Natural killer cell (primary cell): Measurements from ENCODE around the gene LMO7. TPM values are rescaled to one million over a fixed set of nuclear protein-coding genes. Genes with fewer than 3 reads are reported as not detected.

Experiments
- ATAC-seq, 3 donors: fragments of 150-1000 bp in 2 of 3; fragments of 200-7000 bp in 1 of 3; cut with Tn5 transposase; 1 replicate in 1 of 3; 2 replicates in 2 of 3; pipeline ENCODE4 v1.10.0; 2021; ENCODE audit warnings: mild to moderate bottlenecking in 2 of 3, moderate library complexity in 2 of 3
- DNase-seq, 2 donors: peaks; one replicate each; pipeline versions ENCODE4 v3.0.0 to v3.0.0-alpha.2; 2013 to 2021; ENCODE audit warnings: mixed read lengths in 1 of 2
- H3K27ac ChIP-seq: one replicate; pipeline ENCODE4 v1.5.1; 2013; ENCODE audit warnings: mild to moderate bottlenecking, low read length
- H3K27me3 ChIP-seq: one replicate; pipeline ENCODE4 v1.6.1; 2013; ENCODE audit warnings: low read length; ENCODE audit not compliant: control insufficient read depth, insufficient read depth
- H3K36me3 ChIP-seq: one replicate; pipeline ENCODE4 v1.6.1; 2013; ENCODE audit warnings: low read length; ENCODE audit not compliant: control insufficient read depth, insufficient read depth
- H3K4me1 ChIP-seq: one replicate; pipeline ENCODE4 v1.6.1; 2013; ENCODE audit warnings: low read length; ENCODE audit not compliant: control insufficient read depth, insufficient read depth
- H3K4me3 ChIP-seq: one replicate; pipeline ENCODE4 v1.5.1; 2013; ENCODE audit warnings: low read length
- H3K9me3 ChIP-seq: one replicate; pipeline ENCODE4 v1.6.1; 2013; ENCODE audit warnings: low read length; ENCODE audit not compliant: control insufficient read depth, insufficient read depth
- H3K27ac Mint-ChIP-seq, 2 donors: one replicate each; pipeline ENCODE4 v1.8.0; 2022; ENCODE audit warnings: mild to moderate bottlenecking in 2 of 2, mixed read lengths in 2 of 2, moderate library complexity in 1 of 2
- H3K27me3 Mint-ChIP-seq, 2 donors: one replicate each; pipeline ENCODE4 v1.8.0; 2022; ENCODE audit warnings: low read depth in 2 of 2, mixed read lengths in 2 of 2
- H3K36me3 Mint-ChIP-seq: one replicate; pipeline ENCODE4 v1.8.0; 2022; ENCODE audit warnings: mixed read lengths
- H3K4me1 Mint-ChIP-seq, 2 donors: one replicate each; pipeline ENCODE4 v1.8.0; 2022; ENCODE audit warnings: mixed read lengths in 2 of 2
- H3K4me3 Mint-ChIP-seq: one replicate; pipeline ENCODE4 v1.8.0; 2022; ENCODE audit warnings: mild to moderate bottlenecking, moderate library complexity, mixed read lengths
- H3K9me3 Mint-ChIP-seq, 2 donors: one replicate each; pipeline ENCODE4 v1.8.0; 2022; ENCODE audit warnings: mixed read lengths in 2 of 2
- CTCF ChIP-seq: fragments of 200-600 bp; IDR thresholded peaks from one replicate; pipeline ENCODE4 v1.8.0; 2022; ENCODE audit warnings: antibody characterized with exemption
- WGBS: methylation state at CpG from one replicate; pipeline ENCODE4 v1.1.7; 2013; ENCODE audit warnings: missing lambda C conversion rate; ENCODE audit not compliant: insufficient coverage; 5-methylcytosine and 5-hydroxymethylcytosine counted together
- intact Hi-C: fragments of 100-400 bp; cut with micrococcal nuclease; formaldehyde crosslinking; loops from one replicate; pipeline ENCODE4 v1.14.2; 2022
- total RNA-seq, 4 donors: library from RNA; stranded (reverse); fragments of 120-200 nt in 1 of 4; gene quantifications; one replicate each; pipeline versions ENCODE4 v1.2.3 to v1.2.4, GENCODE V29; 2013 to 2022

Gene LMO7
- total RNA-seq, 3 donors from 2014 or later (not counting 1 experiment from before 2014, with no cell fraction given) = 5.5 to 10.4 (median 7.9) TPM

DNA sequence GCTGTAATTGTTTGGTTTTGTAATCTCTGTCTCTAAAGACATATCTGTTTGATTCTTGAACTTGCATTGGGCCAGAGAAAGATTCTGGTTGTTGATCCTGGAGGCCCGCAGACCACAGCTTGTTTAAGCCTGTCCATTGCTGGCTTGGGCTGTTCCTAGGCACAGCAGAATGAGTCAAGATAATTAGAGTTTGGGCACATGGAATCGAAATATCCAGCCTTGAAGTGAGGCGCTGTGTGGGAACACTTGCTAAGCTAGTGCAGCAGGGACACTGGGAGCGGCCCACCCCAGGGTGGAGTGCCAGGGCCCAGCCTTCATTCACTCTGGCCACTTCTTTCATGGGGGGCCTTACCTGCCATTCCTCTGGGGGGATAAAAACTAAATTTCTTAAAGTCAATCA lies 219.7 kb downstream of the LMO7 start:
- no peaks in the 10 kb centered on the region for H3K9me3 Mint-ChIP-seq
- H3K36me3 ChIP-seq = no peaks in the 10 kb centered on the region
- no peaks in the 10 kb centered on the region for H3K27me3 Mint-ChIP-seq
- no peaks in the 10 kb centered on the region for H3K9me3 ChIP-seq
- no peak for DNase-seq
- TF ChIP-seq CTCF = no peak
- no peak overlapping the region for H3K27ac ChIP-seq
- intact Hi-C loops = no loop called here
- H3K4me3 Mint-ChIP-seq = no peak overlapping the region
- no peaks in the 10 kb centered on the region for H3K36me3 Mint-ChIP-seq
- WGBS = 92% methylated on average over 4 of the region's 4 CpGs
- no peaks in the 10 kb centered on the region for H3K4me1 Mint-ChIP-seq
- no peak for ATAC-seq
- no peaks in the 10 kb centered on the region for H3K27me3 ChIP-seq
- H3K4me1 ChIP-seq = no peaks in the 10 kb centered on the region
- no peak overlapping the region for H3K4me3 ChIP-seq
- no peak overlapping the region for H3K27ac Mint-ChIP-seq

DNA sequence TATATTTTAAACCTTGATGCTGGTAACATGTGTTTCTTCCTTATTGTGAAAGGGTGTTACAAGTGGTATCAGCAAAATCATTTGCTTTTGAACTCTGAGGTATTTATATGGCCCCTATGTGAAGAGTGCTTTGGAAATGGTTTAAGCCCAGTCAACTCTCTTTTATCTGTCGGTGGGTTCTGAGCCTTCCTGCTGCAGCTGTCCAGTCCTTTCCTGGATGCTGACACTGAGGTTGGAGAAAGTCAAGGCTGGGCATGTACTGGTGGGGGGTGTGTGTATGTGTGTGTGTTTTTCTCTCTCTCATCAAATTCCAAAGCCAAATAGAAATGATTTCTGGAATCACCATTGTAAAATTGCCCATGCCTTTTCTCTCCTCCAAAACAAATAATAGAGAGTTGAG lies 221.2 kb downstream of the LMO7 start:
- DNase-seq (no peak), ATAC-seq (no peak)
- intact Hi-C loops = no loop called here
- Mint-ChIP-seq H3K4me1 (no peaks in the 10 kb centered on the region), H3K27me3 (no peaks in the 10 kb centered on the region), H3K4me3 (no peak overlapping the region), H3K27ac (no peak overlapping the region), H3K9me3 (no peaks in the 10 kb centered on the region), H3K36me3 (no peaks in the 10 kb centered on the region)
- no peaks in the 10 kb centered on the region for H3K9me3 ChIP-seq
- no peaks in the 10 kb centered on the region for H3K36me3 ChIP-seq
- no peak for TF ChIP-seq CTCF
- H3K4me1 ChIP-seq = no peaks in the 10 kb centered on the region
- no peak overlapping the region for H3K4me3 ChIP-seq
- H3K27ac ChIP-seq = no peak overlapping the region
- no peaks in the 10 kb centered on the region for H3K27me3 ChIP-seq
- 77% methylated on average over 1 of the region's 1 CpG for WGBS

- Histone ChIP-seq H3K4me1 (no peaks in the 10 kb centered on the region), H3K9me3 (no peaks in the 10 kb centered on the region), H3K4me3 (no peak overlapping the region), H3K27ac (no peak overlapping the region), H3K27me3 (no peaks in the 10 kb centered on the region), H3K36me3 (no peaks in the 10 kb centered on the region)
- WGBS = 95% methylated on average over 6 of the region's 6 CpGs
- no peaks in the 10 kb centered on the region for H3K36me3 Mint-ChIP-seq
- intact Hi-C loops = no loop called here
- no peak for TF ChIP-seq CTCF
- H3K27ac Mint-ChIP-seq = no peak overlapping the region
- ATAC-seq = no peak
- no peaks in the 10 kb centered on the region for H3K9me3 Mint-ChIP-seq
- H3K27me3 Mint-ChIP-seq = no peaks in the 10 kb centered on the region
- no peak for DNase-seq
- no peak overlapping the region for H3K4me3 Mint-ChIP-seq
- no peaks in the 10 kb centered on the region for H3K4me1 Mint-ChIP-seq
Observed at GRCh38 chr13:75860935-75861334, 224.8 kb downstream of the LMO7 start.

GRCh38 chr13:75861786-75862185 lies 225.7 kb downstream of the LMO7 start:
- no peak for ATAC-seq
- H3K27ac Mint-ChIP-seq = no peak overlapping the region
- H3K27ac ChIP-seq = no peak overlapping the region

More at GRCh38 chr13:75861786-75862185, 225.7 kb downstream of the LMO7 start:
- Mint-ChIP-seq H3K4me1 (no peaks in the 10 kb centered on the region), H3K36me3 (no peaks in the 10 kb centered on the region), H3K9me3 (no peaks in the 10 kb centered on the region), H3K27me3 (peaks cover 0 to 1% of the 10 kb centered on the region in 2 donors), H3K4me3 (no peak overlapping the region)
- DNase-seq = no peak
- no peaks in the 10 kb centered on the region for H3K9me3 ChIP-seq
- no peak overlapping the region for H3K4me3 ChIP-seq
- TF ChIP-seq CTCF = no peak
- intact Hi-C loops = no loop called here
- H3K4me1 ChIP-seq = no peaks in the 10 kb centered on the region
- H3K36me3 ChIP-seq = no peaks in the 10 kb centered on the region
- H3K27me3 ChIP-seq = no peaks in the 10 kb centered on the region
